ES-I3 (cell line): ENCODE measurements around the gene EFCAB8.
"Not testable (repeated sequence)": the region's sequence is repeated elsewhere in the genome, so short reads cannot be mapped to it uniquely, and the experiment has no call there.

Source experiments
- H3K36me3 ChIP-seq: 2 replicates; pipeline ENCODE4 v1.6.1; 2013; ENCODE audit warnings: mild to moderate bottlenecking, low read length, control low read depth, moderate library complexity; ENCODE audit not compliant: insufficient read depth
- H3K4me1 ChIP-seq: 2 replicates; pipeline ENCODE4 v1.6.1; 2013; ENCODE audit warnings: mild to moderate bottlenecking, control low read depth, low read length; ENCODE audit not compliant: insufficient read depth
- H3K9ac ChIP-seq: 2 replicates; pipeline ENCODE4 v1.6.1; 2013; ENCODE audit warnings: low read depth, mild to moderate bottlenecking, low read length, moderate library complexity
- H3K9me3 ChIP-seq: 2 replicates; pipeline ENCODE4 v1.6.1; 2013; ENCODE audit warnings: mild to moderate bottlenecking, low read length, moderate library complexity; ENCODE audit not compliant: control insufficient read depth, insufficient read depth

Gene EFCAB8

GRCh38 chr20:32957459-32957858, 98.7 kb downstream of the EFCAB8 start:
- no peaks in the 10 kb centered on the region for H3K4me1 ChIP-seq
- no peaks in the 10 kb centered on the region for H3K36me3 ChIP-seq
- H3K9ac ChIP-seq: no peak overlapping the region
- H3K9me3 ChIP-seq: no peaks in the 10 kb centered on the region; the same call in 1 of the 2 replicates

- Histone ChIP-seq H3K9ac (no peak overlapping the region), H3K36me3 (no peaks in the 10 kb centered on the region), H3K9me3 (no peaks in the 10 kb centered on the region; the same call in 1 of the 2 replicates), H3K4me1 (no peaks in the 10 kb centered on the region)
Measured at GRCh38 chr20:32958574-32958973, 99.9 kb downstream of the EFCAB8 start.

GRCh38 chr20:32959351-32960221, 100.9 kb downstream of the EFCAB8 start:
- Histone ChIP-seq H3K4me1 (no peaks in the 10 kb centered on the region), H3K36me3 (no peaks in the 10 kb centered on the region), H3K9me3 (no peaks in the 10 kb centered on the region; the same call in 1 of the 2 replicates)

GRCh38 chr20:32960222-32960518, 101.4 kb downstream of the EFCAB8 start:
- no peak overlapping the region for H3K9ac ChIP-seq
- no peaks in the 10 kb centered on the region for H3K36me3 ChIP-seq
- no peaks in the 10 kb centered on the region for H3K4me1 ChIP-seq
- no peaks in the 10 kb centered on the region; the same call in 1 of the 2 replicates for H3K9me3 ChIP-seq

More at GRCh38 chr20:32959351-32960221, 100.9 kb downstream of the EFCAB8 start:
- no peak overlapping the region for H3K9ac ChIP-seq

- H3K4me1 ChIP-seq: no peaks in the 10 kb centered on the region
- H3K9me3 ChIP-seq: no peaks in the 10 kb centered on the region; the same call in 1 of the 2 replicates
- H3K36me3 ChIP-seq: no peaks in the 10 kb centered on the region
- no peak overlapping the region for H3K9ac ChIP-seq
Measured at GRCh38 chr20:32960849-32961731, 102.4 kb downstream of the EFCAB8 start.

- Histone ChIP-seq H3K36me3 (no peaks in the 10 kb centered on the region), H3K4me1 (no peaks in the 10 kb centered on the region), H3K9ac (no peak overlapping the region), H3K9me3 (no peaks in the 10 kb centered on the region; the same call in 1 of the 2 replicates)
Measured at GRCh38 chr20:32962053-32962452, 103.3 kb downstream of the EFCAB8 start.

- H3K4me1 ChIP-seq, H3K36me3 ChIP-seq, H3K9ac ChIP-seq, H3K9me3 ChIP-seq: not testable (repeated sequence)
Measured at GRCh38 chr20:32962646-32963045, 103.9 kb downstream of the EFCAB8 start.

GRCh38 chr20:32963176-32963575, 104.5 kb downstream of the EFCAB8 start:
- Histone ChIP-seq H3K4me1 (no peaks in the 10 kb centered on the region), H3K9me3 (no peaks in the 10 kb centered on the region), H3K36me3 (no peaks in the 10 kb centered on the region), H3K9ac (no peak overlapping the region)

GRCh38 chr20:32964575-32964974, 105.9 kb downstream of the EFCAB8 start:
- H3K9ac ChIP-seq: no peak overlapping the region
- no peaks in the 10 kb centered on the region for H3K36me3 ChIP-seq
- H3K4me1 ChIP-seq: no peaks in the 10 kb centered on the region
- no peaks in the 10 kb centered on the region for H3K9me3 ChIP-seq

- Histone ChIP-seq H3K9ac (no peak overlapping the region), H3K4me1 (no peaks in the 10 kb centered on the region), H3K9me3 (no peaks in the 10 kb centered on the region), H3K36me3 (no peaks in the 10 kb centered on the region)
Measured at GRCh38 chr20:32965115-32965514, 106.4 kb downstream of the EFCAB8 start.

GRCh38 chr20:32965581-32966373, 107.1 kb downstream of the EFCAB8 start:
- Histone ChIP-seq H3K9ac (no peak overlapping the region), H3K9me3 (no peaks in the 10 kb centered on the region), H3K4me1 (no peaks in the 10 kb centered on the region; the same call in 1 of the 2 replicates), H3K36me3 (no peaks in the 10 kb centered on the region)

GRCh38 chr20:32966382-32966781, 107.7 kb downstream of the EFCAB8 start:
- H3K9ac ChIP-seq: no peak overlapping the region
- H3K36me3 ChIP-seq: no peaks in the 10 kb centered on the region
- no peaks in the 10 kb centered on the region for H3K9me3 ChIP-seq
- peaks cover 5% of the 10 kb centered on the region for H3K4me1 ChIP-seq

- Histone ChIP-seq H3K4me1 (peaks cover 12% of the 10 kb centered on the region), H3K36me3 (no peaks in the 10 kb centered on the region), H3K9me3 (no peaks in the 10 kb centered on the region), H3K9ac (no peak overlapping the region)
Measured at GRCh38 chr20:32966881-32967781, 108.4 kb downstream of the EFCAB8 start.
